Measurements from ENCODE around the gene TTC7B. TPM values are rescaled to one million over a fixed set of nuclear protein-coding genes. Genes with fewer than 3 reads are reported as not detected.
A peak's percentile ranks its signal among the peaks of the same experiment; 100 is the strongest.

The TTC7B gene
- total RNA-seq, 1 donor from 2014 or later: 83.1 TPM

- Mint-ChIP-seq H3K9me3 (ENCODE audit: unreplicated experiment) (peaks cover 6% of the 10 kb centered on the region), H3K4me1 (ENCODE audit: low read depth, unreplicated experiment) (peaks cover 31% of the 10 kb centered on the region)
- no peak for DNase-seq
Measured at GRCh38 chr14:90577661-90578282, 238.5 kb downstream of the TTC7B start.

DNA sequence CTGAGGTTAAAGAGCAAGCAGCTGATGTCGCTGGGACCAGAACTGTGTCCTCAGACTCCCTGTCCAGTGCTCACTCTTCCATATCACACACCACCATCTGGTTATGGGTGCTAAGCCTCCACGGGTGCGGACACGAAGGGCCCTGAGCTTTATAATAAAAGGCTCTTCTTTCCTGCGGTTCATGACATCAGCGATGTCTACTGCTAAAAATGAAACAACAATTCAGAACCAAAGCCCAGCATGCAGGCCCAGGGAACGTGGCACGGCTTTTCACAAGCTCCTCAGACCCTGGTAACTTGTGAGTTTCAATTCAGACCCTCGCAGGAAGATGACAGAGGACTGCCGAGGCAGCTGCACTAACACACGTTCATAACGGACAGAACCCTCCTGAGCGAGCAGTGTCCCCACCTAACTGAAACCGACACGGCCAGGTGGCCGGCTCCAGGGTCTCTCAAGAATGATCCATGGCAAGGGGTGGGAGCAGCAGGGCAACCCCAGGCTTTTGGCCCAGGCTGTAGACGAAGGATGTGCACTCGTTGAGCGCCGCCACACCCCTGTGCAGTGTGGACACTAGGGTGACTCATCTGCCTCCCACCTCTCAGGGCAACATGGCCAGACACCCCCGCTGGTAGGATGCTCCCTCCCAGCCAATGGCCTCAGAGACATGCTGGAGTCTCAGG lies 239.1 kb downstream of the TTC7B start:
- Mint-ChIP-seq H3K4me1 (ENCODE audit: low read depth, unreplicated experiment) (peaks cover 31% of the 10 kb centered on the region), H3K36me3 (ENCODE audit: unreplicated experiment) (peaks cover 11% of the 10 kb centered on the region), H3K27ac (ENCODE audit: unreplicated experiment) (no peak overlapping the region), H3K9me3 (ENCODE audit: unreplicated experiment) (peaks cover 6% of the 10 kb centered on the region), H3K4me3 (ENCODE audit: unreplicated experiment) (no peak overlapping the region), H3K27me3 (ENCODE audit: unreplicated experiment) (peaks cover 7% of the 10 kb centered on the region)
- TF ChIP-seq, protein P1, sequence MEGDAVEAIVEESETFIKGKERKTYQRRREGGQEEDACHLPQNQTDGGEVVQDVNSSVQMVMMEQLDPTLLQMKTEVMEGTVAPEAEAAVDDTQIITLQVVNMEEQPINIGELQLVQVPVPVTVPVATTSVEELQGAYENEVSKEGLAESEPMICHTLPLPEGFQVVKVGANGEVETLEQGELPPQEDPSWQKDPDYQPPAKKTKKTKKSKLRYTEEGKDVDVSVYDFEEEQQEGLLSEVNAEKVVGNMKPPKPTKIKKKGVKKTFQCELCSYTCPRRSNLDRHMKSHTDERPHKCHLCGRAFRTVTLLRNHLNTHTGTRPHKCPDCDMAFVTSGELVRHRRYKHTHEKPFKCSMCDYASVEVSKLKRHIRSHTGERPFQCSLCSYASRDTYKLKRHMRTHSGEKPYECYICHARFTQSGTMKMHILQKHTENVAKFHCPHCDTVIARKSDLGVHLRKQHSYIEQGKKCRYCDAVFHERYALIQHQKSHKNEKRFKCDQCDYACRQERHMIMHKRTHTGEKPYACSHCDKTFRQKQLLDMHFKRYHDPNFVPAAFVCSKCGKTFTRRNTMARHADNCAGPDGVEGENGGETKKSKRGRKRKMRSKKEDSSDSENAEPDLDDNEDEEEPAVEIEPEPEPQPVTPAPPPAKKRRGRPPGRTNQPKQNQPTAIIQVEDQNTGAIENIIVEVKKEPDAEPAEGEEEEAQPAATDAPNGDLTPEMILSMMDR (IDR thresholded peaks at IDR 0.05; ENCODE audit: partially characterized antibody, unreplicated experiment): no peak
- no peak for DNase-seq

More at GRCh38 chr14:90577661-90578282, 238.5 kb downstream of the TTC7B start:
- TF ChIP-seq, protein P1 (IDR thresholded peaks at IDR 0.05; ENCODE audit: partially characterized antibody, unreplicated experiment): no peak
- H3K36me3 Mint-ChIP-seq (ENCODE audit: unreplicated experiment): peaks cover 11% of the 10 kb centered on the region
- H3K27me3 Mint-ChIP-seq (ENCODE audit: unreplicated experiment): peaks cover 5% of the 10 kb centered on the region
- H3K27ac Mint-ChIP-seq (ENCODE audit: unreplicated experiment): no peak overlapping the region
- no peak overlapping the region for H3K4me3 Mint-ChIP-seq (ENCODE audit: unreplicated experiment)

GRCh38 chr14:90576581-90576980 lies 239.6 kb downstream of the TTC7B start:
- Mint-ChIP-seq H3K9me3 (ENCODE audit: unreplicated experiment) (peaks cover 6% of the 10 kb centered on the region), H3K36me3 (ENCODE audit: unreplicated experiment) (peaks cover 11% of the 10 kb centered on the region), H3K27me3 (ENCODE audit: unreplicated experiment) (peaks cover 7% of the 10 kb centered on the region), H3K4me3 (ENCODE audit: unreplicated experiment) (no peak overlapping the region), H3K27ac (ENCODE audit: unreplicated experiment) (no peak overlapping the region), H3K4me1 (ENCODE audit: low read depth, unreplicated experiment) (peaks cover 31% of the 10 kb centered on the region)
- TF ChIP-seq, protein P1 (IDR thresholded peaks at IDR 0.05; ENCODE audit: partially characterized antibody, unreplicated experiment): no peak
- no peak for DNase-seq

DNA sequence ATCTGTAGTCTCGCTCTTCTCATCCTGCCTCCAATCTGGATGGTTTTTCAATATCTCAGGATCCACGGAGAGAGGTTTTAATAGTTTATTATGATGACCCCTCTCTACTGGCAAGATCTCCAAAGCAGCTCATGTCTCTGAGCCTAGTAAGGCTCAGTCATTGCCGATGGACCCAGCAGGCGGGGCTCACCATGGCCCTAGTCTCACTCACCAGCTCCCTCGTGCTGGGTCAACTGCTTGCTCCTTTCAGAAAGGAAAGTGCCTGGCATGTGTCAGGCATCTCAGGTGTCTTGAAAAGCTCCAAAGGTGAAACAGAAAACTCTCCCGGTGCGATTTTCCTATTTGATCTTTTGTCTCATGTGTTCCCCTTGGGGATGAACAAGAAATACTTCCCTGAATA lies 240.4 kb downstream of the TTC7B start:
- peak overlapping the region; percentile 58 for H3K4me3 Mint-ChIP-seq (ENCODE audit: unreplicated experiment)

More for the DNA sequence above, 240.4 kb downstream of the TTC7B start:
- DNase-seq: no peak
- H3K27ac Mint-ChIP-seq (ENCODE audit: unreplicated experiment): no peak overlapping the region
- peaks cover 31% of the 10 kb centered on the region for H3K4me1 Mint-ChIP-seq (ENCODE audit: low read depth, unreplicated experiment)
- TF ChIP-seq, protein P1 (IDR thresholded peaks at IDR 0.05; ENCODE audit: partially characterized antibody, unreplicated experiment): no peak
- peaks cover 7% of the 10 kb centered on the region for H3K9me3 Mint-ChIP-seq (ENCODE audit: unreplicated experiment)
- H3K27me3 Mint-ChIP-seq (ENCODE audit: unreplicated experiment): peaks cover 7% of the 10 kb centered on the region
- peaks cover 15% of the 10 kb centered on the region for H3K36me3 Mint-ChIP-seq (ENCODE audit: unreplicated experiment)
